HCT116 (cell line): Measurements from ENCODE around the gene NCAPG2. TPM values are rescaled to one million over a fixed set of nuclear protein-coding genes. Genes with fewer than 3 reads are reported as not detected.

Experiments
- ATAC-seq: fragments of 200-7000 bp; cut with Tn5 transposase; 2 replicates; pipeline ENCODE4 v1.9.1; 2020; ENCODE audit warnings: mild to moderate bottlenecking, moderate library complexity
- BruUV-seq: library from RNA; stranded (reverse); fragments of 400-500 nt; replicated peaks from 2 replicates; lab custom pipeline; 2021; lab: Mats Ljungman, UMichigan
- CTCF ChIA-PET: fragments of 300-600 bp; sonication (Branson Sonifier 250); formaldehyde crosslinking; loops from one replicate; lab custom pipeline; 2021; ENCODE audit warnings: antibody characterized with exemption; lab: Charles Lee
- POLR2A ChIA-PET: fragments of 300-600, 350-600 bp; sonication (Branson Sonifier 250); formaldehyde crosslinking; loops from one replicate; lab custom pipeline; 2021; ENCODE audit warnings: antibody characterized with exemption; lab: Charles Lee
- RAD21 ChIA-PET, 2 experiments: fragments of 300-600 bp; sonication (Branson Sonifier 250); formaldehyde crosslinking; loops; one replicate each; lab custom pipeline; 2023; ENCODE audit warnings: low total read pairs in 2 of 2; ENCODE audit not compliant: uncharacterized antibody in 2 of 2, unreplicated experiment in 2 of 2, low non-redundant PET in 1 of 2; lab: Charles Lee
- DNase-seq: peaks from one replicate; pipeline ENCODE4 v3.0.0-alpha.2; 2010; ENCODE audit warnings: low read depth, low spot score
- H2AFZ ChIP-seq: fragments of 200-600 bp; shearing (Covaris generic), sonication (generic); 2 replicates; pipeline ENCODE4 v1.6.1; 2017; ENCODE audit warnings: low read depth, mixed run types, mixed read lengths, antibody characterized with exemption, low read length; ENCODE audit not compliant: poor library complexity, severe bottlenecking
- H3K27ac ChIP-seq: 2 replicates; pipeline ENCODE4 v1.5.1; 2012; ENCODE audit warnings: low read depth, low read length
- H3K27me3 ChIP-seq: fragments of 200-600 bp; sonication (generic); 2 replicates; pipeline ENCODE4 v1.6.1; 2016; ENCODE audit warnings: mixed run types, low read length, mixed read lengths; ENCODE audit not compliant: insufficient read depth
- H3K36me3 ChIP-seq, 2 experiments: fragments of 200-500 bp in 1 of 2; fragments of 200-600 bp in 1 of 2; sonication (Bioruptor generic) in 1 of 2; sonication (generic) in 1 of 2; 2 replicates each; pipeline versions ENCODE4 v1.5.1 to v1.6.1; 2014 to 2016; ENCODE audit warnings: low read length in 2 of 2, inconsistent platforms in 1 of 2, mixed read lengths in 1 of 2, mixed run types in 1 of 2; ENCODE audit not compliant: insufficient read depth in 2 of 2, control insufficient read depth in 1 of 2
- H3K4me1 ChIP-seq, 2 experiments: fragments of 200-600 bp in 1 of 2; sonication (generic) in 1 of 2; 2 replicates each; pipeline versions ENCODE4 v1.5.1 to v1.6.1; 2012 to 2017; ENCODE audit warnings: low read length in 2 of 2, inconsistent platforms in 1 of 2, mild to moderate bottlenecking in 1 of 2, mixed read lengths in 1 of 2, mixed run types in 1 of 2, moderate library complexity in 1 of 2; ENCODE audit not compliant: insufficient read depth in 2 of 2, control insufficient read depth in 1 of 2
- H3K4me2 ChIP-seq: fragments of 200-600 bp; sonication (generic); 2 replicates; pipeline ENCODE4 v1.6.1; 2017; ENCODE audit warnings: mixed run types, low read length, mixed read lengths
- H3K4me3 ChIP-seq, 2 experiments: fragments of 200-600 bp in 1 of 2; sonication (generic) in 1 of 2; replicated peaks in 1 of 2; 2 replicates each; pipeline ENCODE4 v1.5.1; 2011 to 2016; ENCODE audit warnings: low read length in 2 of 2, control low read depth in 1 of 2, low read depth in 1 of 2, mild to moderate bottlenecking in 1 of 2, mixed read lengths in 1 of 2, mixed run types in 1 of 2
- H3K79me2 ChIP-seq: fragments of 200-600 bp; sonication (generic); 2 replicates; pipeline ENCODE4 v1.6.1; 2017; ENCODE audit warnings: mild to moderate bottlenecking, mixed run types, low read length, moderate library complexity, mixed read lengths; ENCODE audit not compliant: insufficient read depth
- H3K9ac ChIP-seq: fragments of 200-600 bp; sonication (generic); 2 replicates; pipeline ENCODE4 v1.6.1; 2016; ENCODE audit warnings: low read length, mixed read lengths
- H3K9me2 ChIP-seq: fragments of 200-600 bp; sonication (generic), shearing (Covaris generic); 2 replicates; pipeline ENCODE4 v1.6.1; 2017; ENCODE audit warnings: mixed run types, mild to moderate bottlenecking, moderate library complexity; ENCODE audit not compliant: insufficient read depth
- H3K9me3 ChIP-seq, 2 experiments: fragments of 200-500 bp in 1 of 2; fragments of 200-600 bp in 1 of 2; sonication (Bioruptor generic) in 1 of 2; sonication (generic) in 1 of 2; 2 replicates each; pipeline ENCODE4 v1.6.1; 2014 to 2017; ENCODE audit warnings: low read length in 2 of 2, mixed read lengths in 2 of 2, inconsistent platforms in 1 of 2, low read depth in 1 of 2, mild to moderate bottlenecking in 1 of 2, mixed run types in 1 of 2, moderate library complexity in 1 of 2; ENCODE audit not compliant: control insufficient read depth in 1 of 2, insufficient read depth in 1 of 2
- H4K20me1 ChIP-seq: fragments of 200-600 bp; sonication (generic), shearing (Covaris generic); 2 replicates; pipeline ENCODE4 v1.6.1; 2017; ENCODE audit warnings: mixed run types, mild to moderate bottlenecking, moderate library complexity; ENCODE audit not compliant: insufficient read depth
- ATF3 ChIP-seq: IDR thresholded peaks from 2 replicates; pipeline ENCODE4 v1.6.1; 2012
- CEBPB ChIP-seq: IDR thresholded peaks from 2 replicates; pipeline ENCODE4 v1.6.1; 2012; ENCODE audit warnings: low read depth
- EGR1 ChIP-seq: IDR thresholded peaks from 2 replicates; pipeline ENCODE4 v1.6.1; 2012; ENCODE audit warnings: low read depth
- ELF1 ChIP-seq: IDR thresholded peaks from 2 replicates; pipeline ENCODE4 v1.6.1; 2012; ENCODE audit warnings: low read depth, borderline replicate concordance
- EZH2 ChIP-seq: fragments of 200-600 bp; sonication (generic); IDR thresholded peaks from 2 replicates; pipeline ENCODE4 v1.6.1; 2017; ENCODE audit warnings: antibody characterized with exemption, mixed run types
- FOSL1 ChIP-seq: IDR thresholded peaks from 2 replicates; pipeline ENCODE4 v1.6.1; 2012; ENCODE audit warnings: low read depth
- JUND ChIP-seq: IDR thresholded peaks from 2 replicates; pipeline ENCODE4 v1.6.1; 2012
- MAX ChIP-seq: IDR thresholded peaks from 2 replicates; pipeline ENCODE4 v1.6.1; 2012
- POLR2AphosphoS5 ChIP-seq: IDR thresholded peaks from 2 replicates; pipeline ENCODE4 v1.6.1; 2011; ENCODE audit warnings: mild to moderate bottlenecking, low read depth, low read length, moderate library complexity
- SIN3A ChIP-seq: IDR thresholded peaks from 2 replicates; pipeline ENCODE4 v1.6.1; 2012; ENCODE audit warnings: low read depth
- SP1 ChIP-seq: IDR thresholded peaks from 2 replicates; pipeline ENCODE4 v1.6.1; 2012; ENCODE audit warnings: low read depth
- SRF ChIP-seq: IDR thresholded peaks from 2 replicates; pipeline ENCODE4 v1.6.1; 2012; ENCODE audit warnings: low read depth
- TCF7L2 ChIP-seq: IDR thresholded peaks from 2 replicates; pipeline ENCODE4 v1.7.0; 2011; ENCODE audit warnings: borderline replicate concordance, inconsistent platforms; ENCODE audit not compliant: insufficient read depth, insufficient read length; ENCODE audit errors: extremely low read depth
- YY1 ChIP-seq: IDR thresholded peaks from 2 replicates; pipeline ENCODE4 v1.6.1; 2011; ENCODE audit warnings: low read length, low read depth, moderate library complexity, mild to moderate bottlenecking; ENCODE audit not compliant: insufficient replicate concordance; ENCODE audit errors: extremely low read depth
- ZBTB33 ChIP-seq: IDR thresholded peaks from 2 replicates; pipeline ENCODE4 v1.6.1; 2011; ENCODE audit warnings: mild to moderate bottlenecking, low read length, moderate library complexity; ENCODE audit not compliant: insufficient replicate concordance; ENCODE audit errors: extremely low read depth
- ZFX ChIP-seq: fragments of 450-650 bp; IDR thresholded peaks from 2 replicates; pipeline ENCODE4 v1.6.1; 2017
- ZNF274 ChIP-seq: fragments of 200-500 bp; sonication (Bioruptor generic); IDR thresholded peaks from 2 replicates; pipeline ENCODE4 v1.6.1; 2014; ENCODE audit warnings: mild to moderate bottlenecking, low read depth, low read length, inconsistent platforms
- intact Hi-C: fragments of 100-400 bp; cut with micrococcal nuclease; formaldehyde crosslinking; loops from 2 replicates; pipeline ENCODE4 v1.10.0; 2022
- total RNA-seq: library from RNA; stranded (reverse); gene quantifications from one replicate; pipeline ENCODE4 v1.2.1, GENCODE V29; 2021; ENCODE audit not compliant: unreplicated experiment
- TF ChIP-seq, protein P1 (sequence below), 3 experiments: fragments of 200-600 bp in 1 of 3; sonication (generic) in 1 of 3; IDR thresholded peaks in 2 of 3; conservative IDR thresholded peaks in 1 of 3; 2 replicates each; pipeline ENCODE4 v1.5.1; 2012 to 2017; ENCODE audit warnings: low read depth in 2 of 3, low read length in 2 of 3, antibody characterized with exemption in 1 of 3, borderline replicate concordance in 1 of 3, control low read depth in 1 of 3, mild to moderate bottlenecking in 1 of 3, mixed read lengths in 1 of 3, mixed run types in 1 of 3, moderate library complexity in 1 of 3; ENCODE audit not compliant: insufficient read depth in 1 of 3
- TF ChIP-seq, protein P2 (sequence below): IDR thresholded peaks from 2 replicates; pipeline ENCODE4 v1.6.1; 2012; ENCODE audit warnings: low read depth

NCAPG2 gene
- total RNA-seq, 1 experiment from 2014 or later = 73.1 TPM

DNA sequence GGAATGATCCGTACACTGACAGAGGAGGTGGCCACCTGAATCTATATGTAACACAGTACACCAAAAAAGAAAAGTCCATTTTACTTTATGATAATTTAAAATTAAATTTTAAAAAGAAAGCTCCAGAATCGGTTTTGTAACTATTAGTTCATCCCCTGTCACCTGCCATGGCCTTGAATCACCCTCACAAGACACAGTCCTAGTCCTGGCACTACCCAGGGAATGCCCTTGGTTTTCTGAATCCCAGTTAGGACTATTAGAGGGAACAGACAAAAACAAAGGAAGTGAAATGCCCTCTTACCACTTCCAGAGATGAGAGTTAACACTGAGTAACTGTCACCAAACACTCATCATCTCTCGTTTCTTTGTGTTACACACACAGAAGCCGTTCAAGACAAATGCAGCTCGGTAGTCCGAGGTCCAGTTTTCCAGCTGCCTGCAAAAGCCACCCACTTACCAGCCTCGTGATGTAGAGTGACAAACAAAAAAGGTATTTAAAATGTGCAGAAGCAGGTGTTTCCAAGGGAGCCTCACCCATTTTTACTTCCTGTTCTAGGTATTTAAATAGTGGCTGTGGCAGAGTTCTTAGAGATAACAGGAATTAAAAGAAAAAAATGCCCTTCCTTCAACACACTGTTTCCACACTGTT, 123.0 kb downstream of the NCAPG2 start:
- Histone ChIP-seq H3K4me2 (no peak overlapping the region), H3K4me1 (no peaks in the 10 kb centered on the region), H3K9me2 (no peaks in the 10 kb centered on the region), H3K4me3 (no peak overlapping the region), H3K27me3 (peaks cover 15% of the 10 kb centered on the region), H3K36me3 (no peaks in the 10 kb centered on the region), H2AFZ (no peak overlapping the region), H4K20me1 (no peaks in the 10 kb centered on the region), H3K79me2 (no peaks in the 10 kb centered on the region), H3K9ac (no peak overlapping the region), H3K27ac (no peak overlapping the region), H3K9me3 (peaks cover 7 to 10% of the 10 kb centered on the region in 2 experiments; a peak in 2 of 4 replicates)
- CTCF ChIA-PET = no interaction called here
- no TSS peak for BruUV-seq
- DNase-seq = no peak
- POLR2A ChIA-PET = no interaction called here
- intact Hi-C loops = no loop called here
- ATAC-seq = no peak
- RAD21 ChIA-PET = no interaction called here
- no peak for TF ChIP-seq ZFX
- no peak for TF ChIP-seq ATF3
- no peak for TF ChIP-seq SRF
- TF ChIP-seq MAX = no peak
- no peak for TF ChIP-seq YY1
- no peak for TF ChIP-seq FOSL1
- TF ChIP-seq ZBTB33 = no peak
- TF ChIP-seq CEBPB = no peak
- TF ChIP-seq, protein P1, sequence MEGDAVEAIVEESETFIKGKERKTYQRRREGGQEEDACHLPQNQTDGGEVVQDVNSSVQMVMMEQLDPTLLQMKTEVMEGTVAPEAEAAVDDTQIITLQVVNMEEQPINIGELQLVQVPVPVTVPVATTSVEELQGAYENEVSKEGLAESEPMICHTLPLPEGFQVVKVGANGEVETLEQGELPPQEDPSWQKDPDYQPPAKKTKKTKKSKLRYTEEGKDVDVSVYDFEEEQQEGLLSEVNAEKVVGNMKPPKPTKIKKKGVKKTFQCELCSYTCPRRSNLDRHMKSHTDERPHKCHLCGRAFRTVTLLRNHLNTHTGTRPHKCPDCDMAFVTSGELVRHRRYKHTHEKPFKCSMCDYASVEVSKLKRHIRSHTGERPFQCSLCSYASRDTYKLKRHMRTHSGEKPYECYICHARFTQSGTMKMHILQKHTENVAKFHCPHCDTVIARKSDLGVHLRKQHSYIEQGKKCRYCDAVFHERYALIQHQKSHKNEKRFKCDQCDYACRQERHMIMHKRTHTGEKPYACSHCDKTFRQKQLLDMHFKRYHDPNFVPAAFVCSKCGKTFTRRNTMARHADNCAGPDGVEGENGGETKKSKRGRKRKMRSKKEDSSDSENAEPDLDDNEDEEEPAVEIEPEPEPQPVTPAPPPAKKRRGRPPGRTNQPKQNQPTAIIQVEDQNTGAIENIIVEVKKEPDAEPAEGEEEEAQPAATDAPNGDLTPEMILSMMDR (IDR thresholded peaks at IDR 0.05 in 2 of 3, conservative IDR thresholded peaks at IDR 0.05 in 1 of 3; ENCODE audit: borderline replicate concordance in 1 of 3, insufficient read depth in 1 of 3, low read depth in 2 of 3, low read length in 2 of 3) = no peak
- TF ChIP-seq TCF7L2 = no peak
- TF ChIP-seq SIN3A = no peak
- TF ChIP-seq POLR2AphosphoS5 = no peak
- TF ChIP-seq ELF1 = no peak
- no peak for TF ChIP-seq JUND
- TF ChIP-seq, protein P2, sequence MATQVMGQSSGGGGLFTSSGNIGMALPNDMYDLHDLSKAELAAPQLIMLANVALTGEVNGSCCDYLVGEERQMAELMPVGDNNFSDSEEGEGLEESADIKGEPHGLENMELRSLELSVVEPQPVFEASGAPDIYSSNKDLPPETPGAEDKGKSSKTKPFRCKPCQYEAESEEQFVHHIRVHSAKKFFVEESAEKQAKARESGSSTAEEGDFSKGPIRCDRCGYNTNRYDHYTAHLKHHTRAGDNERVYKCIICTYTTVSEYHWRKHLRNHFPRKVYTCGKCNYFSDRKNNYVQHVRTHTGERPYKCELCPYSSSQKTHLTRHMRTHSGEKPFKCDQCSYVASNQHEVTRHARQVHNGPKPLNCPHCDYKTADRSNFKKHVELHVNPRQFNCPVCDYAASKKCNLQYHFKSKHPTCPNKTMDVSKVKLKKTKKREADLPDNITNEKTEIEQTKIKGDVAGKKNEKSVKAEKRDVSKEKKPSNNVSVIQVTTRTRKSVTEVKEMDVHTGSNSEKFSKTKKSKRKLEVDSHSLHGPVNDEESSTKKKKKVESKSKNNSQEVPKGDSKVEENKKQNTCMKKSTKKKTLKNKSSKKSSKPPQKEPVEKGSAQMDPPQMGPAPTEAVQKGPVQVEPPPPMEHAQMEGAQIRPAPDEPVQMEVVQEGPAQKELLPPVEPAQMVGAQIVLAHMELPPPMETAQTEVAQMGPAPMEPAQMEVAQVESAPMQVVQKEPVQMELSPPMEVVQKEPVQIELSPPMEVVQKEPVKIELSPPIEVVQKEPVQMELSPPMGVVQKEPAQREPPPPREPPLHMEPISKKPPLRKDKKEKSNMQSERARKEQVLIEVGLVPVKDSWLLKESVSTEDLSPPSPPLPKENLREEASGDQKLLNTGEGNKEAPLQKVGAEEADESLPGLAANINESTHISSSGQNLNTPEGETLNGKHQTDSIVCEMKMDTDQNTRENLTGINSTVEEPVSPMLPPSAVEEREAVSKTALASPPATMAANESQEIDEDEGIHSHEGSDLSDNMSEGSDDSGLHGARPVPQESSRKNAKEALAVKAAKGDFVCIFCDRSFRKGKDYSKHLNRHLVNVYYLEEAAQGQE = no peak
- TF ChIP-seq EZH2 = no peak
- no peak for TF ChIP-seq SP1
- no peak for TF ChIP-seq ZNF274
- TF ChIP-seq EGR1 = no peak
